ENCODE results near the gene XPC.
"Not testable (repeated sequence)": the region's sequence is repeated elsewhere in the genome, so short reads cannot be mapped to it uniquely, and the experiment has no call there.

Gene XPC

GRCh38 chr3:14178247-14179113 lies at the start of gene XPC, which contains the start of gene LSM3:
XPC (minus strand) TSS chr3:14178601; CDS start chr3:14178568, 33 bp downstream.
LSM3 (plus strand) TSS chr3:14178817; CDS start chr3:14178861, 44 bp downstream.
- peak; percentile 98 for DNase-seq (ENCODE audit: low read depth)

- DNase-seq (ENCODE audit: low read depth), result no peak
Observed at GRCh38 chr3:14227856-14228255, 49.5 kb upstream of the XPC start.

GRCh38 chr3:14226351-14226750 lies 48.0 kb upstream of the XPC start:
- not testable (repeated sequence) for DNase-seq (ENCODE audit: low read depth)

DNA sequence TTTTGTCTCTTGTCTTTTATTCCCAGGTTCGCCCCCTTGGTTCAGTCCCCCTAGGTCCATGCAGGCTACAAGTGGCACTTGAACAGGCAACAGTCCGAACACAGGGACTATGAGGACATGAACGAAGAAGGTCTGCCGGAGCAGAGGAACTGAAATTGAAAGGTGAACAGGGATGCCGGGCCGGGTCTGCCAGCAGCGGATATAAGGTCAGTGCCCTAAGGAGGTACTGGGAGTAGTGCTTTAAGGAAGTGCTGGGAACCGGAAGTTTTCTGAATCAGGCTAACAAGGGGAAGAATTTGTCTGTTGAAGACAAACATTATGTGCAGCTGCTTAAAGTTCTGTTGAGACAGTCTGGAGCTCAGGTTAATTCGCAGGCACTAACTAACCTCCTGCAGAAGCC lies 47.0 kb upstream of the XPC start:
- DNase-seq (ENCODE audit: low read depth), result no peak

DNA sequence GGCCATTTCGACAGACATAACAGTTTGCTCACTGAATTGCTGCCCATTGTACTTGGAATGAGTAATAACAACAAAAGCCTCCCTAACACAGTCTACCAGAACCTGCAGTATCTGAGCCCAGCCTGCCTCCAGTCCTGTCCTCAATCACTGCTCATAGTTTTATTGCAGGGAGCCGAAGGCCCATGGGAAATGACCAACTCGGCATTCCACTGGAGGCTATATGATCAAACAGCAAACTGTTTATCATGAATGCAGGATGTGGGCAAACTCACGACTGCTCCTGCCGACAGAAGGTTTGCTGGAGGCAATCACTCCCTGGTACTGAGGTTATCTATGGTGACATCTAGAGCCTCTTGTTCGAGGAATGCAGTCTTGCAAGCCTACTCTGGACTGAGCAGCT lies 46.5 kb upstream of the XPC start:
- DNase-seq (ENCODE audit: low read depth), result no peak

DNA sequence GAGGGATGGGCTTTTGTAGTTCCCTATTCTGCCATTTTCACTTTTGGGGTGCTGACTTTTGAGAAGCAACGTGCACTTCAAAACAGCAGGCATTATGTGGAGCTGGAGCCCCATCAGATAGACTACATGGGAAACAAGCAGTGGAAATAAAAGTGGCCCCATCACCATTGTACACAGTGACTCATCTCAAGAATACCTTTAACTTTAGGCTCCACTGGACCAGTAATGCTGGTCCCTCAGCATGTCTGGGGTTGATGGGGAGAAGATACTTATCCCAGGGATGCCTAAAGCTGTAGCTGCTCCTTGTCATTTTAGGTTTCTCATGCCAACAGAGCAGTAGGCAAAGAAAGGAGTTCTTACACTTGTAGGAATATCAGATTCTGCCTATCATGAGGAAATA lies 45.2 kb upstream of the XPC start:
- DNase-seq (ENCODE audit: low read depth), result no peak

DNA sequence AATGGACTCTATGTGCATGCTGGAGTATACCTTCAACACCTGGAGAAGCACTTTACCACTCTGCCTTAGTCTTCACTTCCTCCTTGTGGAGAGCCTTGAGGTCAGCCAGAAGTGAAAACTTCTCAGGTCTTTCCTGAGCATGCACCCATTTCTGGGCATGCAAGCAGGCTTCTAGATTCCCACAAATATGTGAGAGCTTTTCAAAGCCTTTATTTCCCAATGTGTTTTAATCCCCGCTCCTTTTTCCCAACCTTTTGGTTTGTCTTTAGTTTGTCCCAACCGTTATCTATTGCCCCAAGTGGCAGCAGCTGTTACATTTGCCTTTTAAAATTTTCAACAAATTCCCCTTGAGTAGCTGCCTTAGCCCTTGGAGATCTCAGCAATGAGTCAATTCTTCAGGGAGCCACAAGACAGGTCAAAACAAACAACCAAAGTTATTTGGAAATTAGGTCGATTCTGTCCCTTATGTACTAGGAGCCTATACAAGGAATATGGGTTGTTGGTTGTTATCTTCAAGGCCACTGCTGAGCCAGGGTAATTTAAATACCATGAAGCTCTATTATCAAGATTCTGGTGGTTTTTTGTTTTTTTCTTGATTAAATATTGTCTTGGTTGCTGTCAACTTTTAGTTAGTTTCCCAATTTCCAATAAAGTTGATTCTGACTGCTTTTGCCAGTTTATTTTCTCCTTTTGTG lies 44.6 kb upstream of the XPC start:
- no peak for DNase-seq (ENCODE audit: low read depth)

GRCh38 chr3:14222457-14222856 lies 44.1 kb upstream of the XPC start:
- DNase-seq (ENCODE audit: low read depth), result no peak

DNA sequence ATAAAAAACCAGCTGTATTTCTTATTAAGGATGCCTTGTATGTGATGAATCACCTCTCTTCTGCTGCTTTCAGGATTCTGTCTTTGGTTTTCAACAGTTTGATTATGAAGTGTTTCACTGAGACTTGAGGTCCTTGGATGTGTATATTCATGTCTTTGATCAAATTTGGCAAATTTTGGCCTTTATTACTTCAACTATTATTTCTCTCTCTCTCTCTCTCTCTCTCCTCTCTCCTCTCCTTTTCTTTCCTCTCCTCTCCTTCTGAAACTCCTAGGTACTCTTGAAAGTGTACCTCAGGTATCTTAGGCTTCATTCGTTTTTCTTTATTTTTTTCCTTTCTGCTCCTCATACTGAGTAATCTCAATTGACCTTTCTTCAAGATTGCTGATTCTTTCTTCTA lies 43.5 kb upstream of the XPC start:
- no peak for DNase-seq (ENCODE audit: low read depth)

DNA sequence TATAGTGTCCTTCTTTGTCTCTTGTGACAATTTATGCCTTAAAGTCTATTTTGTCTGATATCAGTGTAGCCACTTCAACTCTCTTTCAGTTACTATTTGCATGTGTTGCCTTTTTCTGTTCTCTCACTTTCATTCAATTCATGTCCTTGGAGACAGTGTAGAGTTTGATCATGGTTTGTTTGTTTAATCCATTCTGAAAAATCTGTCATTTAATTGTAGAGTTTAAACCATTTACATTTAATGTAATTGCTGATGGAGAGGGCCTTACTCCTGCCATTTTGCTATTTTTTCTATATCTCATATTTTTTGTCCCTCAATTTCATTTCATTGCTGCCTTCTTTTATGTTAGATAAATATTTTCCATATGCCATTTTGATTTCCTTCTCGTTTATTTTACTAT lies 42.5 kb upstream of the XPC start:
- no peak for DNase-seq (ENCODE audit: low read depth)

- DNase-seq (ENCODE audit: low read depth), result no peak
Observed at GRCh38 chr3:14218355-14218754, 40.0 kb upstream of the XPC start.

GRCh38 chr3:14216257-14217048 lies 38.1 kb upstream of the XPC start:
- peak; percentile 29 for DNase-seq (ENCODE audit: low read depth)

DNA sequence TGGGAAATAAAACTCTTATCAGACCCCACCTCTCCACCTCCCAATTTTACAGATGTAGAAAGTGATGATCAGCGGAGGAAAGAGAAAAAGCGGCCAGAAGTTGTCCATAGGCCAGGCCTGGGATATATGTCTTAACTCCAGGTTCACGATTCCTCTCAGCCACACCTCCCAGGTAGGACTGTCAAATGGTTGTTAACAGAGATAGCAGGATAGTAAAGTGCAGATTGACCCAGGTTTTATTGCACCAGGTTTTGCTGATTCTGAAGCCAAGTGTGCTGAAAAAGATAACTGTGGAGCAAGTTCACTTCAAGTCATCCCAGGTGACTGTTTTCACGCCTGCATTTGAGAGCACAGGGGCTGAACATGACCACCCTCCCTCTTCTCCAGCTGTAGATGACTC lies 36.4 kb upstream of the XPC start:
- DNase-seq (ENCODE audit: low read depth), result no peak

GRCh38 chr3:14213066-14213774 lies 34.8 kb upstream of the XPC start:
- DNase-seq (ENCODE audit: low read depth), result no peak

GRCh38 chr3:14212032-14212431 lies 33.6 kb upstream of the XPC start:
- DNase-seq (ENCODE audit: low read depth), result no peak

GRCh38 chr3:14211621-14212020 lies 33.2 kb upstream of the XPC start:
- no peak for DNase-seq (ENCODE audit: low read depth)

GRCh38 chr3:14210843-14211594 lies 32.6 kb upstream of the XPC start:
- no peak for DNase-seq (ENCODE audit: low read depth)

- DNase-seq (ENCODE audit: low read depth), result no peak
Observed at GRCh38 chr3:14210290-14210688, 31.9 kb upstream of the XPC start.

DNA sequence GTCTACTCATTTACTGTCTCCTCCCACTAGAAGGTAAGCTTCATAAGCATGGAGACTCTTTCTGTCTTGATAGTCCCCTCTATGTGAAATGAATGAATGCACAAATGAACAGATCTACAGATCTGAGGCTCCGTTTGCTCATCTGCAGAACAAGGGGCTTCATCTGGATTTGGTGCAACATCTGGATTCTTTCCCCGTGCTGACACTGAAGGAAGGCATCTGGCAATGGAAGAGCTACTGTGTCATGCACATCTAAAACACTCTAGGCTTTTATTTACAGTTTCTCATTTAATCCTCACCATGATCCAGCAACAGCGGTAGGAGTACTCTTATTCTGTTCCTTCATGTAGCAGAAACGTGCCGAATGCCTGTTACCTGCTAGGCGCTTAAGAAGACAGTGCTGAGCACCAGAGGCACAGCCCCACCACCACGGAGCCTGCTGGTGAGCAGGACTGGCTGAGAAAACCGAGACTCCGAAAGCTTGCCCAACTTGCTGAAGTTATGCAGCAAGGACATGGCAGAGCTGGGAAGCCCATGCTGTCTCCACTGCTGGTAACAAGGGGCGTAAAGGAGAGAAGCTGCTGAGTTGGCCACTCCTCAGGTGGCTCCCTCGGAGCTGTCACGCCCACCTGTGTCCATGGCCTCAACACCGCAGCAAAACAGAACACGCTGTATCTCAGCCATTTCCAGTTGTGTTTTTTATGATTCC lies 31.3 kb upstream of the XPC start:
- no peak for DNase-seq (ENCODE audit: low read depth)

GRCh38 chr3:14208977-14209394 lies 30.6 kb upstream of the XPC start:
- no peak for DNase-seq (ENCODE audit: low read depth)

DNA sequence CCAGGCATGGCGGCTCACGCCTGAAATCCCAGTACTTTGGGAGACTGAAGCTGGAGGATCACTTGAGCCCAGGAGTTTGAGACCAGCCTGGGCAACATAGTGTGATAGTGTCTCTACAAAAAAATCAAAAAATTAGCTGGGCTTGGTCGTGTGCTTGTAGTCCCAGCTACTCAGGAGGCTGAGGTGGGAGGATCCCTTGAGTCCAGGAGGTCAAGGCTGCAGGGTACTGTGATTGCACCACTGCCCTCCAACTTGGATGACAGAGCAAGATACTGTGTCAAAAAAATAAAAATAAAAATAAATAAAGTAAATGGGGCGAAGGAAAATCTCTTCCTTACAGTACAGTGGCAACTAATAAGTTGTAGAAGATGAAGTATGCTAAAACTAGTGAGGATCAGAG lies 29.8 kb upstream of the XPC start:
- no peak for DNase-seq (ENCODE audit: low read depth)

All from activated T-cell treated with anti-CD3 and anti-CD28 coated beads for 24 hours (primary cell).